Measurements from ENCODE around the gene ADRM1. TPM values are rescaled to one million over a fixed set of nuclear protein-coding genes. Genes with fewer than 3 reads are reported as not detected.

ADRM1 gene
- polyA plus RNA-seq, 2 of the 4 experiments (the other 2 are of a cell fraction): 87.9 to 130 TPM

DNA sequence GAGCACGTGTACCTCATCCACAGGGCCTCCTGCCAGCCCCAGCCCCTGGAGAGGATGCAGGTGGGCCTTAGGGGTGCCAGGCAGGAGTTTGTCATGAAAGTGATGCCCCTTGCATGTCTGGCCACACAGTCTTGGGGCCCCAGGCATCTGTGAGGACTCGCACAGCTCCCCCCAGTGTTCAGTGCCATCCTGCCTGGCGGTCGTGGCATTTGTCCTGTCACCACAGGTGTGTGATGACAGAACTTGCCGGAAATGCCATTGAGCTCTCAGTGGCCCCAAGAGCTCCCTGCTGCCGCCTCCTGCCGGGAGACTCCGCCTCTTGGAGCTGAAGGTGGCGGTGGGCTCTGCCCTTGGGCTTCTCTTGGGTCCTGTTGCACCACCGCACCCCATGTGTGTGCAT lies 30.6 kb upstream of the ADRM1 start:
- FAIRE-seq (no peak), DNase-seq (ENCODE audit: low read depth in 1 of 2, low spot score in 1 of 2) (no peak), ATAC-seq (no peak)
- Histone ChIP-seq H3K4me3 (no peak overlapping the region), H3K4me2 (no peak overlapping the region), H3K9me3 (no peaks in the 10 kb centered on the region), H3K4me1 (no peaks in the 10 kb centered on the region), H3K27ac (no peak overlapping the region)
- ChIA-PET POLR2A (no interaction called here), CTCF (interaction anchor here (0.6 to 1.8 kb wide), 4 partner anchors 11 to 228 kb away, joined by 3 to 7 read pairs (median 4); no protein-coding TSS in a partner anchor)
- WGBS (ENCODE audit: missing lambda C conversion rate): 86% methylated on average over 2 of the region's 10 CpGs
- no peak for TF ChIP-seq NFE2L2 (conservative IDR thresholded peaks at IDR 0.05; ENCODE audit: low read length)

DNA sequence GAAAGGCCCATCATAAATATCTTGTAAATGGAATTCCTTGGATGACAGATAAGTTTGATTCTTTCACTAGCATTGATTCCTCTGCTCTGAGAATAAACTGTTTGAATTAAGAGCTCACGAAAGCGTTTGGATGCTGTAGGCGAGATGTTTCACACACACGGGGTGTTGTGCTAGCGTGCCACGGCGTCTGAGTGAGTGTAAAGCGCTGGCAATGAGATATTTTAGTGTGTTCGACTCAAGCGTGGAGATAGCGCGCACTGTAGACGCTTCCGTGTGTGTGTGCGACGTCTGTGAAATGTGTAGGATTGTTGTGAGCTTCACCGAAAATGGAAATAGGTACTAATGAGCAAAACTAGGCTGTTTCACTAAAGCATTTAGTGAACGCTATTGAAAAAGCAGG lies 29.4 kb upstream of the ADRM1 start:
- Histone ChIP-seq H3K27ac (no peak overlapping the region), H3K4me1 (no peaks in the 10 kb centered on the region), H3K9me3 (no peaks in the 10 kb centered on the region), H3K4me3 (no peak overlapping the region), H3K4me2 (no peak overlapping the region)
- TF ChIP-seq RFX5 (IDR thresholded peaks at IDR 0.05) (no peak), NFE2L2 (conservative IDR thresholded peaks at IDR 0.05; ENCODE audit: low read length) (no peak), ZFP36 (IDR thresholded peaks at IDR 0.05; ENCODE audit: borderline replicate concordance, partially characterized antibody) (no peak), POLR2AphosphoS2 (conservative IDR thresholded peaks at IDR 0.05; ENCODE audit: low read length) (no peak), CBX2 (IDR thresholded peaks at IDR 0.05; ENCODE audit: borderline replicate concordance, low read depth) (no peak), SREBF2 (IDR thresholded peaks at IDR 0.05) (no peak), RARB (CRISPR knock-in tag; IDR thresholded peaks at IDR 0.05) (no peak), CHD4 (IDR thresholded peaks at IDR 0.05; ENCODE audit: borderline replicate concordance) (no peak), JUNB (IDR thresholded peaks at IDR 0.05) (no peak), FOSL2 (IDR thresholded peaks at IDR 0.05) (no peak), FOSL2 (CRISPR knock-in tag; IDR thresholded peaks at IDR 0.05) (no peak), CBX8 (IDR thresholded peaks at IDR 0.05) (no peak)
- TF ChIP-seq, protein P1, sequence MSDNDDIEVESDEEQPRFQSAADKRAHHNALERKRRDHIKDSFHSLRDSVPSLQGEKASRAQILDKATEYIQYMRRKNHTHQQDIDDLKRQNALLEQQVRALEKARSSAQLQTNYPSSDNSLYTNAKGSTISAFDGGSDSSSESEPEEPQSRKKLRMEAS (IDR thresholded peaks at IDR 0.05): no peak
- TF ChIP-seq, protein P2, sequence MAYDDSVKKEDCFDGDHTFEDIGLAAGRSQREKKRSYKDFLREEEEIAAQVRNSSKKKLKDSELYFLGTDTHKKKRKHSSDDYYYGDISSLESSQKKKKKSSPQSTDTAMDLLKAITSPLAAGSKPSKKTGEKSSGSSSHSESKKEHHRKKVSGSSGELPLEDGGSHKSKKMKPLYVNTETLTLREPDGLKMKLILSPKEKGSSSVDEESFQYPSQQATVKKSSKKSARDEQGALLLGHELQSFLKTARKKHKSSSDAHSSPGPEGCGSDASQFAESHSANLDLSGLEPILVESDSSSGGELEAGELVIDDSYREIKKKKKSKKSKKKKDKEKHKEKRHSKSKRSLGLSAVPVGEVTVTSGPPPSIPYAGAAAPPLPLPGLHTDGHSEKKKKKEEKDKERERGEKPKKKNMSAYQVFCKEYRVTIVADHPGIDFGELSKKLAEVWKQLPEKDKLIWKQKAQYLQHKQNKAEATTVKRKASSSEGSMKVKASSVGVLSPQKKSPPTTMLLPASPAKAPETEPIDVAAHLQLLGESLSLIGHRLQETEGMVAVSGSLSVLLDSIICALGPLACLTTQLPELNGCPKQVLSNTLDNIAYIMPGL (CRISPR knock-in tag; IDR thresholded peaks at IDR 0.05; ENCODE audit: borderline replicate concordance): no peak
- TF ChIP-seq, protein P3, sequence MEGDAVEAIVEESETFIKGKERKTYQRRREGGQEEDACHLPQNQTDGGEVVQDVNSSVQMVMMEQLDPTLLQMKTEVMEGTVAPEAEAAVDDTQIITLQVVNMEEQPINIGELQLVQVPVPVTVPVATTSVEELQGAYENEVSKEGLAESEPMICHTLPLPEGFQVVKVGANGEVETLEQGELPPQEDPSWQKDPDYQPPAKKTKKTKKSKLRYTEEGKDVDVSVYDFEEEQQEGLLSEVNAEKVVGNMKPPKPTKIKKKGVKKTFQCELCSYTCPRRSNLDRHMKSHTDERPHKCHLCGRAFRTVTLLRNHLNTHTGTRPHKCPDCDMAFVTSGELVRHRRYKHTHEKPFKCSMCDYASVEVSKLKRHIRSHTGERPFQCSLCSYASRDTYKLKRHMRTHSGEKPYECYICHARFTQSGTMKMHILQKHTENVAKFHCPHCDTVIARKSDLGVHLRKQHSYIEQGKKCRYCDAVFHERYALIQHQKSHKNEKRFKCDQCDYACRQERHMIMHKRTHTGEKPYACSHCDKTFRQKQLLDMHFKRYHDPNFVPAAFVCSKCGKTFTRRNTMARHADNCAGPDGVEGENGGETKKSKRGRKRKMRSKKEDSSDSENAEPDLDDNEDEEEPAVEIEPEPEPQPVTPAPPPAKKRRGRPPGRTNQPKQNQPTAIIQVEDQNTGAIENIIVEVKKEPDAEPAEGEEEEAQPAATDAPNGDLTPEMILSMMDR (IDR thresholded peaks at IDR 0.05): no peak
- TF ChIP-seq, protein P4, sequence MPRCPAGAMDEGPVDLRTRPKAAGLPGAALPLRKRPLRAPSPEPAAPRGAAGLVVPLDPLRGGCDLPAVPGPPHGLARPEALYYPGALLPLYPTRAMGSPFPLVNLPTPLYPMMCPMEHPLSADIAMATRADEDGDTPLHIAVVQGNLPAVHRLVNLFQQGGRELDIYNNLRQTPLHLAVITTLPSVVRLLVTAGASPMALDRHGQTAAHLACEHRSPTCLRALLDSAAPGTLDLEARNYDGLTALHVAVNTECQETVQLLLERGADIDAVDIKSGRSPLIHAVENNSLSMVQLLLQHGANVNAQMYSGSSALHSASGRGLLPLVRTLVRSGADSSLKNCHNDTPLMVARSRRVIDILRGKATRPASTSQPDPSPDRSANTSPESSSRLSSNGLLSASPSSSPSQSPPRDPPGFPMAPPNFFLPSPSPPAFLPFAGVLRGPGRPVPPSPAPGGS (IDR thresholded peaks at IDR 0.05): no peak
- TF ChIP-seq, protein P5, sequence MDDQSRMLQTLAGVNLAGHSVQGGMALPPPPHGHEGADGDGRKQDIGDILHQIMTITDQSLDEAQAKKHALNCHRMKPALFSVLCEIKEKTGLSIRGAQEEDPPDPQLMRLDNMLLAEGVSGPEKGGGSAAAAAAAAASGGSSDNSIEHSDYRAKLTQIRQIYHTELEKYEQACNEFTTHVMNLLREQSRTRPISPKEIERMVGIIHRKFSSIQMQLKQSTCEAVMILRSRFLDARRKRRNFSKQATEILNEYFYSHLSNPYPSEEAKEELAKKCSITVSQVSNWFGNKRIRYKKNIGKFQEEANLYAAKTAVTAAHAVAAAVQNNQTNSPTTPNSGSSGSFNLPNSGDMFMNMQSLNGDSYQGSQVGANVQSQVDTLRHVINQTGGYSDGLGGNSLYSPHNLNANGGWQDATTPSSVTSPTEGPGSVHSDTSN (IDR thresholded peaks at IDR 0.05): no peak
- TF ChIP-seq, protein P6, sequence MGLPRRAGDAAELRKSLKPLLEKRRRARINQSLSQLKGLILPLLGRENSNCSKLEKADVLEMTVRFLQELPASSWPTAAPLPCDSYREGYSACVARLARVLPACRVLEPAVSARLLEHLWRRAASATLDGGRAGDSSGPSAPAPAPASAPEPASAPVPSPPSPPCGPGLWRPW (IDR thresholded peaks at IDR 0.05): no peak
- ChIA-PET POLR2A (no interaction called here), CTCF (no interaction called here)
- DNase-seq (ENCODE audit: low read depth in 1 of 2, low spot score in 1 of 2) (no peak), ATAC-seq (no peak), FAIRE-seq (no peak)
- WGBS (ENCODE audit: missing lambda C conversion rate): 96% methylated on average over 18 of the region's 18 CpGs
